Peyer's patch (tissue), 4 donors: ENCODE measurements around the gene ANXA3.

Experiments used
- POLR2A ChIP-seq, 2 donors: fragments of 450-650 bp; IDR thresholded peaks; one replicate each; pipeline ENCODE4 v1.5.1; 2017; ENCODE audit warnings: antibody characterized with exemption in 2 of 2, mild to moderate bottlenecking in 2 of 2, moderate library complexity in 2 of 2
- TF ChIP-seq, protein P1 (sequence below), 6 experiments: fragments of 450-650 bp in 4 of 6; fragments of 200-600 bp in 2 of 6; sonication (generic) in 1 of 6; IDR thresholded peaks; one replicate each; pipeline ENCODE4 v1.5.1; 2017 to 2019; ENCODE audit warnings: antibody characterized with exemption in 6 of 6, mild to moderate bottlenecking in 3 of 6, moderate library complexity in 1 of 6

DNA sequence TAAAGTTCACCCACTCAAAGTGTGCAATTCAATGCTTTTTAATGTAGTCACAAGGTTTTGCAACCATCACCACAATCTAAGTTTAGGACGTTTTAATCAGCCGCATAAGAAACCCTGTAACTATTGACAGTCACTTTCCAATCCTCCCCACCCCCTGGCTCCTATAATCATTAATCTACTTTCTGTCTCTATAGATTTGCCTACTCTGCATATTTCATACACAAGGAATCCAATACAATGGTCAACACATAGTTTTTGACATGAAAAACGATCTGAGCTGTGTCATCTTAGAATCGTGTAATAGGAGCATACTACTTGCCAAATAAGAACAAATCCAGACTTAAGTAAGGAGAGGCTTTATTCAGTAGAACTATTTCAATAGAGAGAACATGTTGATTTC, 47.6 kb downstream of the ANXA3 start:
- TF ChIP-seq, protein P1, sequence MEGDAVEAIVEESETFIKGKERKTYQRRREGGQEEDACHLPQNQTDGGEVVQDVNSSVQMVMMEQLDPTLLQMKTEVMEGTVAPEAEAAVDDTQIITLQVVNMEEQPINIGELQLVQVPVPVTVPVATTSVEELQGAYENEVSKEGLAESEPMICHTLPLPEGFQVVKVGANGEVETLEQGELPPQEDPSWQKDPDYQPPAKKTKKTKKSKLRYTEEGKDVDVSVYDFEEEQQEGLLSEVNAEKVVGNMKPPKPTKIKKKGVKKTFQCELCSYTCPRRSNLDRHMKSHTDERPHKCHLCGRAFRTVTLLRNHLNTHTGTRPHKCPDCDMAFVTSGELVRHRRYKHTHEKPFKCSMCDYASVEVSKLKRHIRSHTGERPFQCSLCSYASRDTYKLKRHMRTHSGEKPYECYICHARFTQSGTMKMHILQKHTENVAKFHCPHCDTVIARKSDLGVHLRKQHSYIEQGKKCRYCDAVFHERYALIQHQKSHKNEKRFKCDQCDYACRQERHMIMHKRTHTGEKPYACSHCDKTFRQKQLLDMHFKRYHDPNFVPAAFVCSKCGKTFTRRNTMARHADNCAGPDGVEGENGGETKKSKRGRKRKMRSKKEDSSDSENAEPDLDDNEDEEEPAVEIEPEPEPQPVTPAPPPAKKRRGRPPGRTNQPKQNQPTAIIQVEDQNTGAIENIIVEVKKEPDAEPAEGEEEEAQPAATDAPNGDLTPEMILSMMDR (IDR thresholded peaks at IDR 0.05), result no peak
- TF ChIP-seq POLR2A (IDR thresholded peaks at IDR 0.05), result no peak
